Muscle of leg (tissue), 11 donors: ENCODE results near the gene ALDH1A2. TPM values are rescaled to one million over a fixed set of nuclear protein-coding genes. Genes with fewer than 3 reads are reported as not detected.
"Not testable (repeated sequence)": the region's sequence is repeated elsewhere in the genome, so short reads cannot be mapped to it uniquely, and the experiment has no call there.

Experiments
- DNase-seq: peaks from one replicate; pipeline ENCODE4 v3.0.0; 2013
- H3K27ac ChIP-seq: one replicate; pipeline ENCODE4 v1.5.1; 2013; ENCODE audit warnings: mild to moderate bottlenecking, low read length, control low read depth
- H3K27me3 ChIP-seq: one replicate; pipeline ENCODE4 v1.6.1; 2013; ENCODE audit warnings: low read length; ENCODE audit not compliant: control insufficient read depth, insufficient read depth
- H3K36me3 ChIP-seq: one replicate; pipeline ENCODE4 v1.6.1; 2013; ENCODE audit warnings: low read length; ENCODE audit not compliant: control insufficient read depth, insufficient read depth
- H3K4me1 ChIP-seq: one replicate; pipeline ENCODE4 v1.6.1; 2013; ENCODE audit warnings: low read length; ENCODE audit not compliant: control insufficient read depth, insufficient read depth
- H3K4me3 ChIP-seq: one replicate; pipeline ENCODE4 v1.5.1; 2013; ENCODE audit warnings: low read length, control low read depth
- H3K9me3 ChIP-seq: replicated peaks from 2 replicates; pipeline ENCODE4 v1.6.1; 2013; ENCODE audit warnings: low read depth, low read length; ENCODE audit not compliant: control insufficient read depth
- WGBS: methylation state at CpG from one replicate; pipeline ENCODE4 v1.1.5; 2013; ENCODE audit warnings: missing lambda C conversion rate; ENCODE audit not compliant: insufficient coverage; 5-methylcytosine and 5-hydroxymethylcytosine counted together
- polyA plus RNA-seq, 8 donors: library from polyadenylated mRNA; unstranded; fragments of 120-200 nt; gene quantifications; one replicate each; pipeline versions ENCODE4 v1.2.1 to v1.2.3, GENCODE V29; 2013; ENCODE audit warnings: inconsistent platforms in 1 of 8, low replicate concordance in 1 of 8; ENCODE audit not compliant: insufficient read length in 8 of 8, insufficient read depth in 1 of 8
- total RNA-seq: library from RNA; stranded (reverse); fragments of 120-200 nt; gene quantifications from one replicate; pipeline ENCODE4 v1.2.4, GENCODE V29; 2013

ALDH1A2 gene
- total and polyA plus RNA-seq, 9 donors, result 22.3 to 55.3 (median 35.9) TPM

DNA sequence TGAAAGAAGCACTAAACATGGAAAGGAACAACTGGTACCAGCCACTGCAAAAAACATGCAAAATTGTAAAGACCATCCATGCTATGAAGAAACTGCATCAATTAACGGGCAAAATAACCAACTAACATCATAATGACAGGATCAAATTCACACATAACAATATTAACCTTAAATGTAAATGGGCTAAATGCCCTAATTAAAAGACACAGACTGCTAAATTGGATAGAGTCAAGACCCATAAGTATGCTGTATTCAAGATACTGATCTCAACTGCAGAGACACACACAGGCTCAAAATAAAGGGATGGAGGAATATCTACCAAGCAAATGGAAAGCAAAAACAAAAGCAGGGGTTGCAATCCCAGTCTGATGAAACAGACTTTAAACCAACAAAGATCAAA is 37.1 kb downstream of the ALDH1A2 start:
- not testable (repeated sequence) for H3K4me1 ChIP-seq, H3K36me3 ChIP-seq, H3K4me3 ChIP-seq, H3K27ac ChIP-seq, H3K27me3 ChIP-seq, DNase-seq
- WGBS, result no CpG with 5 or more reads among the region's 1 CpG
- H3K9me3 ChIP-seq, result peaks cover 19% of the 10 kb centered on the region

DNA sequence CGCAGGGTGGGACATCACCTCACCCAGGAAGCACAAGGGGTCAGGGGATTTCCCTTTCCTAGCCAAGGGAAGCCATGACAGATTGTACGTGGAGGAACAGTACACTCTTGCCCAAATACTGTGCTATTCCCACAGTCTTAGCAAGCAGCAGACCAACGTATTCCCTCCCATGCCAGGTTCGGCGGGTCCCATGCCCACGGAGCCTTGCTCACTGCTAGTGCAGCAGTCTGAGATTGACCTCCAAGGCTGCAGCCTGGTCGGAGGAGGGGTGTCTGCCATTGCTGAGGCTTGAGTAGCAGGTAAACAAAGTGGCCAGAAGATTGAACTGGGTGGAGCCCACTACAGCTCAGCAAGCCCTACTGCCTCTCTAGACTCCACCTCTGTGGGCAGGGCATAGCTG is 39.0 kb downstream of the ALDH1A2 start:
- H3K27ac ChIP-seq, result no peak overlapping the region
- peaks cover 19% of the 10 kb centered on the region for H3K9me3 ChIP-seq
- H3K4me3 ChIP-seq, result no peak overlapping the region
- no peaks in the 10 kb centered on the region for H3K27me3 ChIP-seq
- no peak for DNase-seq
- H3K36me3 ChIP-seq, result no peaks in the 10 kb centered on the region
- WGBS, result 92% methylated on average over 7 of the region's 7 CpGs
- no peaks in the 10 kb centered on the region for H3K4me1 ChIP-seq

DNA sequence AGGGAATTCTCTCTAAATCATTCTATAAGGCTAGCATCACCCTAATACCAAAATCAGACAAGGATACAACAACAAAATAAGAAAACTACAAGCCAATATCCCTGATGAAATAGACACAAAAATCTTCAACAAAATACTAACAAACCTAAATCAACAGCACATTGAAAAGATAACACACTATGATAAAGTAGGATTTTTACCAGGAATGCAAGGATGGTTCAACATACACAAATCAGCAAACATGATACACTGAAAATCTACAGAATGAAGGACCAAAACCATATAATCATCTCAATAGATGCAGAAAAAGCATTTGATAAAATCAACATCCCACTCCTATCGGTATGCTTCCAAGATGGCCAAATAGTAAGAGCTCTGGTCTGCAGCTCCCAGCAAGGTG is 39.5 kb downstream of the ALDH1A2 start:
- H3K36me3 ChIP-seq, result no peaks in the 10 kb centered on the region
- no peak overlapping the region for H3K27ac ChIP-seq
- no peaks in the 10 kb centered on the region for H3K4me1 ChIP-seq
- peaks cover 19% of the 10 kb centered on the region for H3K9me3 ChIP-seq
- 91% methylated on average over 1 of the region's 1 CpG for WGBS
- no peak overlapping the region for H3K4me3 ChIP-seq
- no peaks in the 10 kb centered on the region for H3K27me3 ChIP-seq
- no peak for DNase-seq

DNA sequence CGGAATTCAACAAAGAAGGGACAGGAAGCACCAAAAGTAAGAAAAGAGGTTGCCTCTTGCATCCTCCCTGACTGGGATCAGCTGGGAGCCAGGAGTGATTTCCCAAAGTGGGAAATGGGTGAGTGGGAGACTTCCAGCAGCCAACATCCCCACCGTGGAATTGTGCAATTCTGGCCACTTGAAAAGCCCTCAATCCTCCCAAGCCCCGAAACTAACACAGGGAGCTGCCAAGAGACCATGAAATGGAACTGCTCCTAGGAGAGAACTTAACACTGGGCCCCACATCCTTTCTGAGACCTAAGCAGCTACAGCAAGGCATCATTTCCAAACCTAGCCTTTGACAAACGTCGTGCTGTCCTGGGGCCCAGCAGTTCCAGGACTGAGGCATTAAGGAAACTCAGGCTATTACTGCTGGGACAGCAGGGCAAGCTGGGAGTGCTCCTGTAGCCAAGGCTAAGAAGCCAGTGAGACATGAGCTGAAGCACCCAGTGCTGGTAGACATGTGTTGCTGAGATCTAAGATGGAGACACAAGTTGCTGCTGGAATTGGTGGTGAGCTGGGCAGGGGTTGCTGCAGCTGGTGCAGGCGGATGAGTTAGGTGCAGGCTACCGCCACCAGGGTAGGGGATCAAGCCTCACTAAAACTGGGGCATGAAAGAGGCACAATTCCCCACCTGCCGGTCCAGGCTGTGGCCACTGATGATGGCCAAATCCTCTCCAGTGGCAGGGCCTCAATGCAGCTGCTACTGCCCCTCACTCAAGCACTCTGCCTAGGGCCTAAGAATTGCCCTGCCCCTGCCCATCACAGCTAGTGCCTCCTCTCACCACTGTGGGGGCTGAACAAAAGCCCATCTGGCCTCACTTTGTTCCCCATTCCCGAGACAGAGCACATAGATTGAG is 43.9 kb downstream of the ALDH1A2 start:
- no peak overlapping the region for H3K4me3 ChIP-seq
- no peaks in the 10 kb centered on the region for H3K36me3 ChIP-seq
- DNase-seq, result no peak
- H3K27me3 ChIP-seq, result no peaks in the 10 kb centered on the region
- no peaks in the 10 kb centered on the region for H3K4me1 ChIP-seq
- 75% methylated on average over 6 of the region's 9 CpGs for WGBS
- no peak overlapping the region for H3K27ac ChIP-seq
- H3K9me3 ChIP-seq, result peaks cover 13% of the 10 kb centered on the region

DNA sequence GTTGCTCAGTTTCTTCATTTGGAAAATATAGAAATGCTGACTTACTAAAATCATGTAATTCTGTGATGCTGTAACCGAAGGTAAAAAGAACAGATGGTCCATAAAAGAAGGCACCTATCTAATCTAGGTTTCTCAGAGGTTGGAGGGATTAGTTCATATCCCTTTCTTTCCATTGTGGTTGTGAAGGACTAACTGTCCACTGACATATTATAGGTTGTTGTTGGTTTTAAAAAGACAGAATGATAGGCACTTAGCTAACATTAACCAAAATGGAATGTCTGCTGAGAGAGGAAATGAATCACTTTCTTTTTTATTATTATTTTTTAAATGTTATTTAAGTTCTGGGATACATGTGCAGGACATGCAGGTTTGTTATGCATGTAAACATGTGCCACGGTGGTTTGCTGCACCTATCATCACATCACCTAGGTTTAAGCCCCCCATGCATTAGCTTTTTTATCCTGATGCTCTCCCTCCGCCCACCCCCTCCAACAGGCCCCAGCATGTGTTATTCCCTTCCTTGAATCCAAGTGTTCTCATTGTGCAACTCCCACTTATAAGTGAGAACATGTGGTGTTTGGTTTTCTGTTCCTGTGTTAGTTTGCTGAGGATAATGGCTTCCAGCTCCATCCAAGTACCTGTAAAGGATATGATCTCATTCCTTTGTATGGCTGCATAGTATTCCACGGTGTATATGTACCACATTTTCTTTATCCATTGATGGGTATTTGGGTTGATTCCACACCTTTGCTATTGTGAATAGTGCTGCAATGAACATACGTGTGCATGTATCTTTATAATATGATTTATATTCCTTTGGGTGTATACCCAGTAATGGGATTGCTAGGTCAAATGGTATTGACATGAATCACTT is 45.8 kb downstream of the ALDH1A2 start:
- no CpG with 5 or more reads among the region's 5 CpGs for WGBS
- Histone ChIP-seq H3K4me3 (no peak overlapping the region), H3K9me3 (peaks cover 2% of the 10 kb centered on the region), H3K36me3 (no peaks in the 10 kb centered on the region), H3K4me1 (no peaks in the 10 kb centered on the region), H3K27me3 (no peaks in the 10 kb centered on the region), H3K27ac (no peak overlapping the region)
- DNase-seq, result no peak

DNA sequence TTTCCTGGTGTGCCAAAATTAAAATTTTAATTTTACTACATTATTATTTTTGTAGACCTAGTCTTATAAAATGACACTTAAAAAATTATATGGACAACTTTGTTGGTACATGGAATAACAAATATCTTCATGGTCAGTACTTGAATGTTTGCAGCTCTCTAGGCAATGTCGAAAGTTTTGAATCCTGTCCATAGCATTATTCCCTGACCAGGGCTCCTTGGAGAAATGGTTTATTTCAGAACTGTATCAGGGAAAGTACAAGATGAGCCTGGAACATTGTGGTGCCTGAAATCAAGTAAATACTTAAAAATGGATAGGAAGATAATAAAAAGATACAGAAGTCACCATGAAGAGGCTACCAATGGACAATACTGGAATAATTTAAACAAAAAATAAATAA is 47.6 kb downstream of the ALDH1A2 start:
- DNase-seq, result peak; percentile 19
- no peaks in the 10 kb centered on the region for H3K27me3 ChIP-seq
- WGBS, result no CpG with 5 or more reads among the region's 1 CpG
- H3K36me3 ChIP-seq, result no peaks in the 10 kb centered on the region
- no peaks in the 10 kb centered on the region for H3K4me1 ChIP-seq
- no peak overlapping the region for H3K4me3 ChIP-seq
- H3K9me3 ChIP-seq, result no peaks in the 10 kb centered on the region
- no peak overlapping the region for H3K27ac ChIP-seq

- no peak overlapping the region for H3K4me3 ChIP-seq
- no peaks in the 10 kb centered on the region for H3K4me1 ChIP-seq
- no peaks in the 10 kb centered on the region for H3K9me3 ChIP-seq
- no peaks in the 10 kb centered on the region for H3K27me3 ChIP-seq
- DNase-seq, result no peak
- no peak overlapping the region for H3K27ac ChIP-seq
- H3K36me3 ChIP-seq, result no peaks in the 10 kb centered on the region
- no CpG with 5 or more reads among the region's 2 CpGs for WGBS
These were observed 48.8 kb downstream of the ALDH1A2 start for GRCh38 chr15:58016581-58017175.

GRCh38 chr15:58015565-58015964 is 49.9 kb downstream of the ALDH1A2 start:
- Histone ChIP-seq H3K4me3 (no peak overlapping the region), H3K9me3 (no peaks in the 10 kb centered on the region), H3K27ac (no peak overlapping the region), H3K36me3 (no peaks in the 10 kb centered on the region), H3K4me1 (no peaks in the 10 kb centered on the region), H3K27me3 (no peaks in the 10 kb centered on the region)
- no peak for DNase-seq
- WGBS, result no CpG with 5 or more reads among the region's 1 CpG

GRCh38 chr15:58014470-58014869 is 51.0 kb downstream of the ALDH1A2 start:
- no peaks in the 10 kb centered on the region for H3K27me3 ChIP-seq
- no CpG with 5 or more reads among the region's 1 CpG for WGBS
- H3K4me1 ChIP-seq, result no peaks in the 10 kb centered on the region
- no peaks in the 10 kb centered on the region for H3K9me3 ChIP-seq
- no peak overlapping the region for H3K4me3 ChIP-seq
- DNase-seq, result no peak
- no peaks in the 10 kb centered on the region for H3K36me3 ChIP-seq
- H3K27ac ChIP-seq, result no peak overlapping the region

DNA sequence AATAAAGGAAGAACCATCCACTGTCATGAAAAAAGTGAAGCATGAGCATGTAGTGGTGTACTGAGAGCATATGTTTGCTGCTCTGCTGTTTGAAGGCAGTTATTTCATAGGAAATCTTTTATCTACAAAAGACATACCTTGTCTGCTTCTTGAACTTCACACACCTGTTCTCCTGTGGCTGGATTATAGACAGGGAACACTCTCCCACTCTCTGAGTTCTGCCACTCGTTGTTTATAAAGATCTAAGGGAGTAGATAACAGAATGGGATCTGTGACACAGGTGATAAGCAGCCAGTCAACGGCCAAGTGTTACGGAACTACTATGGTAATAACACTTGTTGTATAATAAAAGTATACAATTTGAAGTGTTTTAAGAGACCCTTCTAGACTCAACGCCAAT is 51.5 kb downstream of the ALDH1A2 start:
- H3K4me3 ChIP-seq, result no peak overlapping the region
- no peaks in the 10 kb centered on the region for H3K9me3 ChIP-seq
- H3K27me3 ChIP-seq, result no peaks in the 10 kb centered on the region
- no peak for DNase-seq
- no peaks in the 10 kb centered on the region for H3K4me1 ChIP-seq
- WGBS, result no CpG with 5 or more reads among the region's 4 CpGs
- no peak overlapping the region for H3K27ac ChIP-seq
- H3K36me3 ChIP-seq, result no peaks in the 10 kb centered on the region
